HUES64 (cell line): ENCODE data around the gene KCNQ1OT1.

ENCODE experiments used
- H3K27ac ChIP-seq: 2 replicates; pipeline ENCODE4 v1.7.0; 2013; ENCODE audit warnings: low read depth, low read length, inconsistent platforms
- H3K27me3 ChIP-seq: 2 replicates; pipeline ENCODE4 v1.6.1; 2013; ENCODE audit warnings: mild to moderate bottlenecking, low read length; ENCODE audit not compliant: insufficient read depth
- H3K36me3 ChIP-seq: 2 replicates; pipeline ENCODE4 v1.6.1; 2013; ENCODE audit warnings: mild to moderate bottlenecking, low read length; ENCODE audit not compliant: insufficient read depth
- H3K4me1 ChIP-seq: 2 replicates; pipeline ENCODE4 v1.6.1; 2013; ENCODE audit warnings: mild to moderate bottlenecking, low read length, moderate library complexity; ENCODE audit not compliant: insufficient read depth
- H3K4me3 ChIP-seq: 2 replicates; pipeline ENCODE4 v1.5.1; 2013; ENCODE audit warnings: mild to moderate bottlenecking, low read length, moderate library complexity
- H3K9ac ChIP-seq: 2 replicates; pipeline ENCODE4 v1.6.1; 2013; ENCODE audit warnings: mild to moderate bottlenecking, low read depth, low read length
- H3K9me3 ChIP-seq: 2 replicates; pipeline ENCODE4 v1.6.1; 2013; ENCODE audit warnings: low read depth, low read length; ENCODE audit not compliant: insufficient read depth
- WGBS: fragments of 150-250, 120-280 bp; methylation state at CpG from one replicate; pipeline ENCODE4 v1.1.7; 2013; ENCODE audit warnings: missing lambda C conversion rate; 5-methylcytosine and 5-hydroxymethylcytosine counted together

The KCNQ1OT1 gene

GRCh38 chr11:2678396-2678795, 21.4 kb downstream of the KCNQ1OT1 start:
- H3K9ac ChIP-seq, result no peak overlapping the region
- H3K36me3 ChIP-seq, result no peaks in the 10 kb centered on the region
- H3K4me1 ChIP-seq, result peaks cover 12% of the 10 kb centered on the region
- H3K9me3 ChIP-seq, result no peaks in the 10 kb centered on the region
- no peak overlapping the region for H3K27ac ChIP-seq
- H3K27me3 ChIP-seq, result no peaks in the 10 kb centered on the region
- H3K4me3 ChIP-seq, result no peak overlapping the region
- 80% methylated on average over 1 of the region's 1 CpG for WGBS

- H3K9me3 ChIP-seq, result no peaks in the 10 kb centered on the region
- WGBS, result 53% methylated on average over 1 of the region's 1 CpG
- H3K27me3 ChIP-seq, result no peaks in the 10 kb centered on the region
- no peaks in the 10 kb centered on the region for H3K36me3 ChIP-seq
- no peak overlapping the region for H3K9ac ChIP-seq
- H3K27ac ChIP-seq, result no peak overlapping the region
- no peak overlapping the region for H3K4me3 ChIP-seq
- peaks cover 3% of the 10 kb centered on the region for H3K4me1 ChIP-seq
These were observed 22.7 kb downstream of the KCNQ1OT1 start for GRCh38 chr11:2677127-2677526.

GRCh38 chr11:2675540-2675939, 24.3 kb downstream of the KCNQ1OT1 start:
- H3K4me1 ChIP-seq, result peaks cover 3% of the 10 kb centered on the region
- H3K36me3 ChIP-seq, result no peaks in the 10 kb centered on the region
- no peaks in the 10 kb centered on the region for H3K9me3 ChIP-seq
- whole genome bisulfite sequencing, result 95% methylated on average over 7 of the region's 7 CpGs
- no peak overlapping the region for H3K4me3 ChIP-seq
- H3K9ac ChIP-seq, result no peak overlapping the region
- H3K27me3 ChIP-seq, result no peaks in the 10 kb centered on the region
- H3K27ac ChIP-seq, result no peak overlapping the region

GRCh38 chr11:2674658-2675131, 25.1 kb downstream of the KCNQ1OT1 start:
- H3K4me1 ChIP-seq, result peaks cover 3% of the 10 kb centered on the region
- H3K9ac ChIP-seq, result no peak overlapping the region

GRCh38 chr11:2673871-2674471, 25.8 kb downstream of the KCNQ1OT1 start:
- Histone ChIP-seq H3K4me3 (no peak overlapping the region), H3K9me3 (no peaks in the 10 kb centered on the region), H3K27me3 (no peaks in the 10 kb centered on the region), H3K4me1 (peaks cover 3% of the 10 kb centered on the region), H3K36me3 (no peaks in the 10 kb centered on the region), H3K27ac (no peak overlapping the region), H3K9ac (no peak overlapping the region)
- 92% methylated on average over 16 of the region's 16 CpGs for WGBS

More at GRCh38 chr11:2674658-2675131, 25.1 kb downstream of the KCNQ1OT1 start:
- Histone ChIP-seq H3K36me3 (no peaks in the 10 kb centered on the region), H3K9me3 (no peaks in the 10 kb centered on the region), H3K4me3 (no peak overlapping the region), H3K27me3 (no peaks in the 10 kb centered on the region), H3K27ac (no peak overlapping the region)
- WGBS, result 87% methylated on average over 7 of the region's 8 CpGs

- no peak overlapping the region for H3K9ac ChIP-seq
- no peak overlapping the region for H3K4me3 ChIP-seq
- no peaks in the 10 kb centered on the region for H3K9me3 ChIP-seq
- H3K27ac ChIP-seq, result no peak overlapping the region
- 89% methylated on average over 2 of the region's 2 CpGs for WGBS
- no peaks in the 10 kb centered on the region for H3K36me3 ChIP-seq
- no peaks in the 10 kb centered on the region for H3K27me3 ChIP-seq
- peaks cover 3% of the 10 kb centered on the region for H3K4me1 ChIP-seq
These were observed 26.6 kb downstream of the KCNQ1OT1 start for GRCh38 chr11:2673250-2673610.

- H3K9ac ChIP-seq, result no peak overlapping the region
- H3K4me1 ChIP-seq, result peaks cover 3% of the 10 kb centered on the region
- H3K4me3 ChIP-seq, result no peak overlapping the region
- H3K27ac ChIP-seq, result no peak overlapping the region
- no peaks in the 10 kb centered on the region for H3K27me3 ChIP-seq
- H3K36me3 ChIP-seq, result no peaks in the 10 kb centered on the region
- WGBS, result 94% methylated on average over 4 of the region's 4 CpGs
- H3K9me3 ChIP-seq, result no peaks in the 10 kb centered on the region
These were observed 27.1 kb downstream of the KCNQ1OT1 start for GRCh38 chr11:2672553-2673249.

- no peaks in the 10 kb centered on the region for H3K9me3 ChIP-seq
- 90% methylated on average over 3 of the region's 3 CpGs for WGBS
These were observed 28.0 kb downstream of the KCNQ1OT1 start for GRCh38 chr11:2671748-2672147.

GRCh38 chr11:2670541-2671100, 29.2 kb downstream of the KCNQ1OT1 start:
- Histone ChIP-seq H3K9me3 (no peaks in the 10 kb centered on the region), H3K4me1 (peaks cover 3% of the 10 kb centered on the region), H3K27me3 (no peaks in the 10 kb centered on the region; the same call in 1 of the 2 replicates), H3K27ac (no peak overlapping the region), H3K36me3 (no peaks in the 10 kb centered on the region), H3K4me3 (no peak overlapping the region), H3K9ac (no peak overlapping the region)
- 89% methylated on average over 1 of the region's 1 CpG for WGBS

More at GRCh38 chr11:2671748-2672147, 28.0 kb downstream of the KCNQ1OT1 start:
- Histone ChIP-seq H3K36me3 (no peaks in the 10 kb centered on the region), H3K4me1 (peaks cover 3% of the 10 kb centered on the region), H3K27me3 (no peaks in the 10 kb centered on the region), H3K27ac (no peak overlapping the region), H3K9ac (no peak overlapping the region), H3K4me3 (no peak overlapping the region)

GRCh38 chr11:2669634-2670469, 29.9 kb downstream of the KCNQ1OT1 start:
- Histone ChIP-seq H3K4me1 (peaks cover 1% of the 10 kb centered on the region), H3K27ac (no peak overlapping the region), H3K4me3 (no peak overlapping the region), H3K9me3 (no peaks in the 10 kb centered on the region), H3K36me3 (no peaks in the 10 kb centered on the region), H3K9ac (no peak overlapping the region), H3K27me3 (no peaks in the 10 kb centered on the region; the same call in 1 of the 2 replicates)
- WGBS, result 95% methylated on average over 8 of the region's 8 CpGs

- no peaks in the 10 kb centered on the region for H3K4me1 ChIP-seq
- H3K27ac ChIP-seq, result no peak overlapping the region
- no peaks in the 10 kb centered on the region; the same call in 1 of the 2 replicates for H3K27me3 ChIP-seq
- 93% methylated on average over 5 of the region's 5 CpGs for WGBS
- no peak overlapping the region for H3K9ac ChIP-seq
- no peak overlapping the region for H3K4me3 ChIP-seq
- H3K36me3 ChIP-seq, result no peaks in the 10 kb centered on the region
- no peaks in the 10 kb centered on the region for H3K9me3 ChIP-seq
These were observed 30.9 kb downstream of the KCNQ1OT1 start for GRCh38 chr11:2668876-2669275.
